HCT116 (cell line): ENCODE data around the gene CNOT10. TPM values are rescaled to one million over a fixed set of nuclear protein-coding genes. Genes with fewer than 3 reads are reported as not detected.
A peak's percentile ranks its signal among the peaks of the same experiment; 100 is the strongest.

Source experiments
- ATAC-seq: fragments of 200-7000 bp; cut with Tn5 transposase; 2 replicates; pipeline ENCODE4 v1.9.1; 2020; ENCODE audit warnings: mild to moderate bottlenecking, moderate library complexity
- BruUV-seq: library from RNA; stranded (reverse); fragments of 400-500 nt; replicated peaks from 2 replicates; lab custom pipeline; 2021; lab: Mats Ljungman, UMichigan
- CTCF ChIA-PET: fragments of 300-600 bp; sonication (Branson Sonifier 250); formaldehyde crosslinking; loops from one replicate; lab custom pipeline; 2021; ENCODE audit warnings: antibody characterized with exemption; lab: Charles Lee
- POLR2A ChIA-PET: fragments of 300-600, 350-600 bp; sonication (Branson Sonifier 250); formaldehyde crosslinking; loops from one replicate; lab custom pipeline; 2021; ENCODE audit warnings: antibody characterized with exemption; lab: Charles Lee
- RAD21 ChIA-PET, 2 experiments: fragments of 300-600 bp; sonication (Branson Sonifier 250); formaldehyde crosslinking; loops; one replicate each; lab custom pipeline; 2023; ENCODE audit warnings: low total read pairs in 2 of 2; ENCODE audit not compliant: uncharacterized antibody in 2 of 2, unreplicated experiment in 2 of 2, low non-redundant PET in 1 of 2; lab: Charles Lee
- DNase-seq: peaks from one replicate; pipeline ENCODE4 v3.0.0-alpha.2; 2010; ENCODE audit warnings: low read depth, low spot score
- H2AFZ ChIP-seq: fragments of 200-600 bp; shearing (Covaris generic), sonication (generic); 2 replicates; pipeline ENCODE4 v1.6.1; 2017; ENCODE audit warnings: low read depth, mixed run types, mixed read lengths, antibody characterized with exemption, low read length; ENCODE audit not compliant: poor library complexity, severe bottlenecking
- H3K27ac ChIP-seq: 2 replicates; pipeline ENCODE4 v1.5.1; 2012; ENCODE audit warnings: low read depth, low read length
- H3K27me3 ChIP-seq: fragments of 200-600 bp; sonication (generic); 2 replicates; pipeline ENCODE4 v1.6.1; 2016; ENCODE audit warnings: mixed run types, low read length, mixed read lengths; ENCODE audit not compliant: insufficient read depth
- H3K36me3 ChIP-seq, 2 experiments: fragments of 200-500 bp in 1 of 2; fragments of 200-600 bp in 1 of 2; sonication (Bioruptor generic) in 1 of 2; sonication (generic) in 1 of 2; 2 replicates each; pipeline versions ENCODE4 v1.5.1 to v1.6.1; 2014 to 2016; ENCODE audit warnings: low read length in 2 of 2, inconsistent platforms in 1 of 2, mixed read lengths in 1 of 2, mixed run types in 1 of 2; ENCODE audit not compliant: insufficient read depth in 2 of 2, control insufficient read depth in 1 of 2
- H3K4me1 ChIP-seq, 2 experiments: fragments of 200-600 bp in 1 of 2; sonication (generic) in 1 of 2; 2 replicates each; pipeline versions ENCODE4 v1.5.1 to v1.6.1; 2012 to 2017; ENCODE audit warnings: low read length in 2 of 2, inconsistent platforms in 1 of 2, mild to moderate bottlenecking in 1 of 2, mixed read lengths in 1 of 2, mixed run types in 1 of 2, moderate library complexity in 1 of 2; ENCODE audit not compliant: insufficient read depth in 2 of 2, control insufficient read depth in 1 of 2
- H3K4me2 ChIP-seq: fragments of 200-600 bp; sonication (generic); 2 replicates; pipeline ENCODE4 v1.6.1; 2017; ENCODE audit warnings: mixed run types, low read length, mixed read lengths
- H3K4me3 ChIP-seq, 2 experiments: fragments of 200-600 bp in 1 of 2; sonication (generic) in 1 of 2; replicated peaks in 1 of 2; 2 replicates each; pipeline ENCODE4 v1.5.1; 2011 to 2016; ENCODE audit warnings: low read length in 2 of 2, control low read depth in 1 of 2, low read depth in 1 of 2, mild to moderate bottlenecking in 1 of 2, mixed read lengths in 1 of 2, mixed run types in 1 of 2
- H3K79me2 ChIP-seq: fragments of 200-600 bp; sonication (generic); 2 replicates; pipeline ENCODE4 v1.6.1; 2017; ENCODE audit warnings: mild to moderate bottlenecking, mixed run types, low read length, moderate library complexity, mixed read lengths; ENCODE audit not compliant: insufficient read depth
- H3K9ac ChIP-seq: fragments of 200-600 bp; sonication (generic); 2 replicates; pipeline ENCODE4 v1.6.1; 2016; ENCODE audit warnings: low read length, mixed read lengths
- H3K9me2 ChIP-seq: fragments of 200-600 bp; sonication (generic), shearing (Covaris generic); 2 replicates; pipeline ENCODE4 v1.6.1; 2017; ENCODE audit warnings: mixed run types, mild to moderate bottlenecking, moderate library complexity; ENCODE audit not compliant: insufficient read depth
- H3K9me3 ChIP-seq, 2 experiments: fragments of 200-500 bp in 1 of 2; fragments of 200-600 bp in 1 of 2; sonication (Bioruptor generic) in 1 of 2; sonication (generic) in 1 of 2; 2 replicates each; pipeline ENCODE4 v1.6.1; 2014 to 2017; ENCODE audit warnings: low read length in 2 of 2, mixed read lengths in 2 of 2, inconsistent platforms in 1 of 2, low read depth in 1 of 2, mild to moderate bottlenecking in 1 of 2, mixed run types in 1 of 2, moderate library complexity in 1 of 2; ENCODE audit not compliant: control insufficient read depth in 1 of 2, insufficient read depth in 1 of 2
- H4K20me1 ChIP-seq: fragments of 200-600 bp; sonication (generic), shearing (Covaris generic); 2 replicates; pipeline ENCODE4 v1.6.1; 2017; ENCODE audit warnings: mixed run types, mild to moderate bottlenecking, moderate library complexity; ENCODE audit not compliant: insufficient read depth
- CBX3 ChIP-seq: IDR thresholded peaks from 2 replicates; pipeline ENCODE4 v1.6.1; 2012; ENCODE audit warnings: low read depth
- CTCF ChIP-seq, 3 experiments: fragments of 200-600 bp in 1 of 3; sonication (generic) in 1 of 3; IDR thresholded peaks in 2 of 3; conservative IDR thresholded peaks in 1 of 3; 2 replicates each; pipeline ENCODE4 v1.5.1; 2012 to 2017; ENCODE audit warnings: low read depth in 2 of 3, low read length in 2 of 3, antibody characterized with exemption in 1 of 3, borderline replicate concordance in 1 of 3, control low read depth in 1 of 3, mild to moderate bottlenecking in 1 of 3, mixed read lengths in 1 of 3, mixed run types in 1 of 3, moderate library complexity in 1 of 3; ENCODE audit not compliant: insufficient read depth in 1 of 3
- EGR1 ChIP-seq: IDR thresholded peaks from 2 replicates; pipeline ENCODE4 v1.6.1; 2012; ENCODE audit warnings: low read depth
- EZH2 ChIP-seq: fragments of 200-600 bp; sonication (generic); IDR thresholded peaks from 2 replicates; pipeline ENCODE4 v1.6.1; 2017; ENCODE audit warnings: antibody characterized with exemption, mixed run types
- JUND ChIP-seq: IDR thresholded peaks from 2 replicates; pipeline ENCODE4 v1.6.1; 2012
- POLR2AphosphoS5 ChIP-seq: IDR thresholded peaks from 2 replicates; pipeline ENCODE4 v1.6.1; 2011; ENCODE audit warnings: mild to moderate bottlenecking, low read depth, low read length, moderate library complexity
- SIN3A ChIP-seq: IDR thresholded peaks from 2 replicates; pipeline ENCODE4 v1.6.1; 2012; ENCODE audit warnings: low read depth
- SP1 ChIP-seq: IDR thresholded peaks from 2 replicates; pipeline ENCODE4 v1.6.1; 2012; ENCODE audit warnings: low read depth
- SRF ChIP-seq: IDR thresholded peaks from 2 replicates; pipeline ENCODE4 v1.6.1; 2012; ENCODE audit warnings: low read depth
- TCF7L2 ChIP-seq: IDR thresholded peaks from 2 replicates; pipeline ENCODE4 v1.7.0; 2011; ENCODE audit warnings: borderline replicate concordance, inconsistent platforms; ENCODE audit not compliant: insufficient read depth, insufficient read length; ENCODE audit errors: extremely low read depth
- YY1 ChIP-seq: IDR thresholded peaks from 2 replicates; pipeline ENCODE4 v1.6.1; 2011; ENCODE audit warnings: low read length, low read depth, moderate library complexity, mild to moderate bottlenecking; ENCODE audit not compliant: insufficient replicate concordance; ENCODE audit errors: extremely low read depth
- ZFX ChIP-seq: fragments of 450-650 bp; IDR thresholded peaks from 2 replicates; pipeline ENCODE4 v1.6.1; 2017
- ZNF274 ChIP-seq: fragments of 200-500 bp; sonication (Bioruptor generic); IDR thresholded peaks from 2 replicates; pipeline ENCODE4 v1.6.1; 2014; ENCODE audit warnings: mild to moderate bottlenecking, low read depth, low read length, inconsistent platforms
- intact Hi-C: fragments of 100-400 bp; cut with micrococcal nuclease; formaldehyde crosslinking; loops from 2 replicates; pipeline ENCODE4 v1.10.0; 2022
- total RNA-seq: library from RNA; stranded (reverse); gene quantifications from one replicate; pipeline ENCODE4 v1.2.1, GENCODE V29; 2021; ENCODE audit not compliant: unreplicated experiment

Gene CNOT10
- total RNA-seq, 1 experiment from 2014 or later = 47.4 TPM

GRCh38 chr3:32778389-32778788 is 93.4 kb downstream of the CNOT10 start:
- no peak overlapping the region for H3K9ac ChIP-seq
- no peaks in the 10 kb centered on the region for H3K9me3 ChIP-seq
- H4K20me1 ChIP-seq = no peaks in the 10 kb centered on the region
- H3K36me3 ChIP-seq = peaks cover 7 to 10% of the 10 kb centered on the region in 2 experiments; a peak in 2 of 4 replicates
- H3K27ac ChIP-seq = no peak overlapping the region
- ATAC-seq = no peak
- ChIA-PET POLR2A (no interaction called here), RAD21 (no interaction called here), CTCF (interaction anchor here (0.9 kb wide), 1 partner anchor 46 kb away, joined by 3 read pairs; no protein-coding TSS in a partner anchor)
- peaks cover 4 to 12% of the 10 kb centered on the region in 2 experiments; a peak in 3 of 4 replicates for H3K4me1 ChIP-seq
- no TSS peak for BruUV-seq
- no peak for DNase-seq
- H3K9me2 ChIP-seq = no peaks in the 10 kb centered on the region
- H3K27me3 ChIP-seq = no peaks in the 10 kb centered on the region
- H2AFZ ChIP-seq = no peak overlapping the region
- intact Hi-C loops = no loop called here
- H3K4me2 ChIP-seq = no peak overlapping the region
- no peaks in the 10 kb centered on the region for H3K79me2 ChIP-seq
- no peak overlapping the region for H3K4me3 ChIP-seq
- TF ChIP-seq CTCF (IDR thresholded peaks at IDR 0.05 in 2 of 3, conservative IDR thresholded peaks at IDR 0.05 in 1 of 3; ENCODE audit: borderline replicate concordance in 1 of 3, insufficient read depth in 1 of 3, low read depth in 2 of 3, low read length in 2 of 3) (0 out of 6 replicates have a peak, but pooled peaks of 2 of the 3 experiments have one; percentile 10 to 17), POLR2AphosphoS5 (no peak)

GRCh38 chr3:32780071-32780734 is 95.2 kb downstream of the CNOT10 start:
- Histone ChIP-seq H3K79me2 (no peaks in the 10 kb centered on the region), H2AFZ (peak overlapping the region; percentile 77), H4K20me1 (no peaks in the 10 kb centered on the region), H3K4me2 (peak overlapping the region; percentile 83), H3K9me3 (no peaks in the 10 kb centered on the region), H3K36me3 (no peaks in the 10 kb centered on the region), H3K9me2 (no peaks in the 10 kb centered on the region), H3K27ac (no peak overlapping the region), H3K4me3 (peak overlapping the region in 1 of 2 experiments; percentile 61; a peak in 2 of 4 replicates), H3K9ac (peak overlapping the region; percentile 60; the same call in 1 of the 2 replicates), H3K27me3 (no peaks in the 10 kb centered on the region), H3K4me1 (peaks cover 4 to 12% of the 10 kb centered on the region in 2 experiments; a peak in 3 of 4 replicates)
- POLR2A ChIA-PET = no interaction called here
- BruUV-seq = no TSS peak
- intact Hi-C loops = no loop called here
- DNase-seq (no peak), ATAC-seq (no peak)
- RAD21 ChIA-PET = no interaction called here
- TF ChIP-seq ZNF274 = no peak
- TF ChIP-seq CBX3 = no peak
- TF ChIP-seq EGR1 = no peak
- TF ChIP-seq YY1 = no peak
- TF ChIP-seq TCF7L2 = no peak
- no peak for TF ChIP-seq SP1
- no peak for TF ChIP-seq SRF
- no peak for TF ChIP-seq JUND
- no peak for TF ChIP-seq SIN3A
- TF ChIP-seq ZFX = no peak
- TF ChIP-seq POLR2AphosphoS5 = no peak
- TF ChIP-seq EZH2 = no peak
- TF ChIP-seq CTCF (IDR thresholded peaks at IDR 0.05 in 2 of 3, conservative IDR thresholded peaks at IDR 0.05 in 1 of 3; ENCODE audit: borderline replicate concordance in 1 of 3, insufficient read depth in 1 of 3, low read depth in 2 of 3, low read length in 2 of 3) = no peak
- CTCF ChIA-PET = no interaction called here
